Stomach smooth muscle (tissue), 2 donors: ENCODE measurements around the gene MDP1.
"Not testable (repeated sequence)": the region's sequence is repeated elsewhere in the genome, so short reads cannot be mapped to it uniquely, and the experiment has no call there.

Experiments
- H3K27ac ChIP-seq: one replicate; pipeline ENCODE4 v1.7.0; 2013; ENCODE audit warnings: mild to moderate bottlenecking, low read length, inconsistent platforms
- H3K27me3 ChIP-seq, 2 donors: one replicate each; pipeline ENCODE4 v1.7.0; 2013; ENCODE audit warnings: low read length in 2 of 2; ENCODE audit not compliant: insufficient read depth in 2 of 2, control insufficient read depth in 1 of 2
- H3K36me3 ChIP-seq, 2 donors: one replicate each; pipeline ENCODE4 v1.7.0; 2013; ENCODE audit warnings: low read length in 2 of 2; ENCODE audit not compliant: control insufficient read depth in 2 of 2, insufficient read depth in 2 of 2
- H3K4me1 ChIP-seq: one replicate; pipeline ENCODE4 v1.7.0; 2013; ENCODE audit warnings: low read length; ENCODE audit not compliant: control insufficient read depth, insufficient read depth
- H3K4me3 ChIP-seq, 2 donors: one replicate each; pipeline ENCODE4 v1.7.0; 2013; ENCODE audit warnings: low read length in 2 of 2
- H3K9ac ChIP-seq, 2 donors: one replicate each; pipeline ENCODE4 v1.7.0; 2013; ENCODE audit warnings: low read length in 2 of 2, mild to moderate bottlenecking in 1 of 2
- H3K9me3 ChIP-seq, 2 donors: one replicate each; pipeline ENCODE4 v1.7.0; 2013; ENCODE audit warnings: low read length in 2 of 2; ENCODE audit not compliant: control insufficient read depth in 2 of 2
- donor health status: healthy.
- donor health status: Pancreatic carcinoma.

The MDP1 gene

GRCh38 chr14:24224618-24225071 lies 8.8 kb upstream of the MDP1 start:
- Histone ChIP-seq H3K9me3 (no peaks in the 10 kb centered on the region), H3K27me3 (no peaks in the 10 kb centered on the region), H3K4me3 (no peak overlapping the region), H3K9ac (no peak overlapping the region), H3K27ac (no peak overlapping the region), H3K36me3 (peaks cover 0 to 2% of the 10 kb centered on the region in 2 donors), H3K4me1 (no peaks in the 10 kb centered on the region)

GRCh38 chr14:24222987-24223386 lies 7.1 kb upstream of the MDP1 start:
- not testable (repeated sequence) for H3K9ac ChIP-seq, H3K36me3 ChIP-seq, H3K27ac ChIP-seq, H3K4me3 ChIP-seq, H3K9me3 ChIP-seq, H3K27me3 ChIP-seq, H3K4me1 ChIP-seq

GRCh38 chr14:24219521-24219920 lies 3.7 kb upstream of the MDP1 start:
- Histone ChIP-seq H3K27me3 (no peaks in the 10 kb centered on the region), H3K9me3 (no peaks in the 10 kb centered on the region), H3K9ac (no peak overlapping the region), H3K27ac (no peak overlapping the region), H3K4me3 (no peak overlapping the region), H3K4me1 (peaks cover 14% of the 10 kb centered on the region), H3K36me3 (peaks cover 4 to 7% of the 10 kb centered on the region in 2 donors)

DNA sequence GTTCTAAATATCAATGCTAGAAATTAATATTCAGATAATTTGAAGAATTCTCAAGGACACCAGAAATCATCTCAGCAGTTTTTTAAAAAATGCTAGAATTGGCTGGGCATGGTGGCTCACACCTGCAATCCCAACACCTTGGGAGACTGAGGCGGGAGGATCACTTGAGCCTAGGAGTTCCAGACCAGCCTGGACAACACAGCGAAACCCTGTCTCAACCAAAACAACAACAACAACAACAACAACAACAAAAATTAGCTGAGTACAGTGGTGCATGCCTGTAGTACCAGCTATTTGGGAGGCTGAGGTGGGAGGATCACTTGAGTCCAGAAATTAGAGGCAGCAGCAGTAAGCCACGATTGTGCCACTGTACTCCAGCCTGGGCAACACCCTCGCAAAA lies 3.2 kb upstream of the MDP1 start:
- H3K9me3 ChIP-seq, result no peaks in the 10 kb centered on the region
- no peak overlapping the region for H3K4me3 ChIP-seq
- H3K4me1 ChIP-seq, result peaks cover 18% of the 10 kb centered on the region
- H3K9ac ChIP-seq, result no peak overlapping the region
- H3K36me3 ChIP-seq, result peaks cover 4 to 7% of the 10 kb centered on the region in 2 donors
- no peak overlapping the region for H3K27ac ChIP-seq
- H3K27me3 ChIP-seq, result no peaks in the 10 kb centered on the region

- H3K27ac ChIP-seq, H3K36me3 ChIP-seq, H3K4me3 ChIP-seq, H3K9ac ChIP-seq, H3K27me3 ChIP-seq, H3K9me3 ChIP-seq: not testable (repeated sequence)
- H3K4me1 ChIP-seq, result peaks cover 24% of the 10 kb centered on the region
Measured at GRCh38 chr14:24216876-24217275, 1.0 kb upstream of the MDP1 start.

GRCh38 chr14:24216345-24216699 lies 456 bp upstream of the MDP1 start:
- Histone ChIP-seq H3K9ac (peak overlapping the region; percentile 79 to 97), H3K4me3 (peak overlapping the region; percentile 80 to 97), H3K4me1 (peaks cover 24% of the 10 kb centered on the region), H3K36me3 (peaks cover 6 to 9% of the 10 kb centered on the region in 2 donors), H3K27me3 (no peaks in the 10 kb centered on the region), H3K9me3 (no peaks in the 10 kb centered on the region), H3K27ac (peak overlapping the region; percentile 91)

GRCh38 chr14:24213866-24214662 lies 1.8 kb downstream of the MDP1 start:
- peaks cover 23 to 28% of the 10 kb centered on the region in 2 donors for H3K36me3 ChIP-seq
- peaks cover 24% of the 10 kb centered on the region for H3K4me1 ChIP-seq
- H3K27me3 ChIP-seq, result no peaks in the 10 kb centered on the region
- peak overlapping the region; percentile 94 for H3K27ac ChIP-seq
- peak overlapping the region; percentile 84 to 86 for H3K9ac ChIP-seq
- H3K4me3 ChIP-seq, result peak overlapping the region; percentile 67 to 93
- no peaks in the 10 kb centered on the region for H3K9me3 ChIP-seq

DNA sequence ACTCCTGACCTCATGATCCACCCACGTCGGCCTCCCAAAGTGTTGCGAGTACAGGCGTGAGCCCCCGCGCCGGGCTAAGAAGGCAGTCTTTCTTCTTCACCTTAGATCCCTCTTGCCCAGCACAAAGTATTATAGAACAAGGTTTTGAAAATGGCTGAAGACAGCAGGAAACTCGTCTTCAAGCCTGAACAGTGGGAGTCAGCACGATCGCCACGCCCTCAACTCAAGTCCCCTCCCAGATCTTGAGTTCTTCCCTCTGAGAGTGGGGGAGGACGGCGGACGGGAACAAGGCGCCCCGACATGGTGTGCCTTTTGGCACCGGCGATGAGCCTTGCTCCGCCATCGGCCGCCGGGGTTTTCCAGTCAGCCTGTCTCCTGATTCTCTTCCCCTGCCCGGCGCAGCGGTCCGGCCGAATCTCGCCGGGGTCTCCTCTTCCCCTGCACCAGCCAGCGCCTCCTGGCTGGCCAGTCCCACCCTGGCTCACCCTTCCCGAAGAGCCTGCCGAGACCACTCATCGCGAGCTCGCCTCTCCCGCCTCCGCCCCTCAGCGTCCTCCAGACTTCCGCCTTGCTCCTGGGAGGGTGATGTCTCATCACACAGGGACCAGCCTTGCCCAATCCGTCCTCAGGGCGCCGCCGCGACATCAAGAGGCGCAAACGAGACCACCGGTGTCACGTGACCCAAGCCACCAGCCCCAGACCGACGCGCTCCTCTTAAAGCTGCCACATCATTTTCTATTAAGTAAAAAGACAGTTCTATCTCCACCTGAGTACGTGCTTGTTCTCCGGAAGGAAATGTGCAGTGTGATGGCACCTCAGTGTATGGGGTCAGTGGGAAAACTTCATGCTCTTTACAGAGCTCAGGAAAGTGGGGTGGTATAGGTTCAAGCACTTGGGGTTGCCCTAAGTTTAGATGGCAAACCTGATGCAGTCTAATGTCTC lies 2.7 kb downstream of the MDP1 start, which contains the start of gene CHMP4A:
Gene CHMP4A, minus strand, starts transcription at position 565 of the 942 bp plus-strand sequence. Its CDS starts 49 bp downstream, at position 516.
- H3K36me3 ChIP-seq, result peaks cover 21 to 30% of the 10 kb centered on the region in 2 donors
- H3K4me3 ChIP-seq, result peak within 1 kb of the TSS; percentile 67 to 93
- H3K27ac ChIP-seq, result peak within 1 kb of the TSS; percentile 94
- H3K27me3 ChIP-seq, result no peaks in the 10 kb centered on the region
- no peaks in the 10 kb centered on the region for H3K9me3 ChIP-seq
- H3K4me1 ChIP-seq, result peaks cover 24% of the 10 kb centered on the region
- H3K9ac ChIP-seq, result peak within 1 kb of the TSS; percentile 84 to 86

GRCh38 chr14:24211311-24211710 lies 4.6 kb downstream of the MDP1 start:
- Histone ChIP-seq H3K27ac (no peak overlapping the region), H3K27me3 (no peaks in the 10 kb centered on the region), H3K9ac (no peak overlapping the region), H3K4me3 (no peak overlapping the region), H3K4me1 (peaks cover 24% of the 10 kb centered on the region), H3K9me3 (no peaks in the 10 kb centered on the region), H3K36me3 (peaks cover 29 to 42% of the 10 kb centered on the region in 2 donors)

DNA sequence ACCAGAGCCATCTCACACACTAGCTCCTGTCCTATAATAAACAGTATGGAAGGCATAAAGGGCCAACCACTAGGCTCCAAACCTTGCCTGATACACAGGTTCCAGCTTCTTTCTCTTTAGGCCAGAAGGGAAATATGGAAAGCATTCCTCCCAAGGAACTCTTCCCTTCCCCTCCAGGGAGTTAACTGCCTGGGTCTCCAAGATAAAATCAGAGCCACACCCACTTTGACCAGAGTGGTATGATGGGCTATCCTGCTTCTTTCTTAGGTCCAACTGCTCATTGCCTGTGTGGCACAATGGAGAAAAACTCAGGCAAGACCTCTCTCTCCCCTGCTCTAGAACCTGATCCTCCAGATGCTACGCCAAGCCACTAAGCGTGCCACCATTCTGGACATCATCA lies 8.2 kb downstream of the MDP1 start:
- Histone ChIP-seq H3K27ac (no peak overlapping the region), H3K9me3 (no peaks in the 10 kb centered on the region), H3K9ac (no peak overlapping the region), H3K27me3 (no peaks in the 10 kb centered on the region), H3K4me1 (no peaks in the 10 kb centered on the region), H3K36me3 (peaks cover 35 to 50% of the 10 kb centered on the region in 2 donors), H3K4me3 (no peak overlapping the region)
